Measurements from ENCODE around the gene SS18L1. TPM values are rescaled to one million over a fixed set of nuclear protein-coding genes. Genes with fewer than 3 reads are reported as not detected.
A peak's percentile ranks its signal among the peaks of the same experiment; 100 is the strongest.

SS18L1 gene
- total RNA-seq, 1 experiment from 2014 or later = 28.1 TPM

DNA sequence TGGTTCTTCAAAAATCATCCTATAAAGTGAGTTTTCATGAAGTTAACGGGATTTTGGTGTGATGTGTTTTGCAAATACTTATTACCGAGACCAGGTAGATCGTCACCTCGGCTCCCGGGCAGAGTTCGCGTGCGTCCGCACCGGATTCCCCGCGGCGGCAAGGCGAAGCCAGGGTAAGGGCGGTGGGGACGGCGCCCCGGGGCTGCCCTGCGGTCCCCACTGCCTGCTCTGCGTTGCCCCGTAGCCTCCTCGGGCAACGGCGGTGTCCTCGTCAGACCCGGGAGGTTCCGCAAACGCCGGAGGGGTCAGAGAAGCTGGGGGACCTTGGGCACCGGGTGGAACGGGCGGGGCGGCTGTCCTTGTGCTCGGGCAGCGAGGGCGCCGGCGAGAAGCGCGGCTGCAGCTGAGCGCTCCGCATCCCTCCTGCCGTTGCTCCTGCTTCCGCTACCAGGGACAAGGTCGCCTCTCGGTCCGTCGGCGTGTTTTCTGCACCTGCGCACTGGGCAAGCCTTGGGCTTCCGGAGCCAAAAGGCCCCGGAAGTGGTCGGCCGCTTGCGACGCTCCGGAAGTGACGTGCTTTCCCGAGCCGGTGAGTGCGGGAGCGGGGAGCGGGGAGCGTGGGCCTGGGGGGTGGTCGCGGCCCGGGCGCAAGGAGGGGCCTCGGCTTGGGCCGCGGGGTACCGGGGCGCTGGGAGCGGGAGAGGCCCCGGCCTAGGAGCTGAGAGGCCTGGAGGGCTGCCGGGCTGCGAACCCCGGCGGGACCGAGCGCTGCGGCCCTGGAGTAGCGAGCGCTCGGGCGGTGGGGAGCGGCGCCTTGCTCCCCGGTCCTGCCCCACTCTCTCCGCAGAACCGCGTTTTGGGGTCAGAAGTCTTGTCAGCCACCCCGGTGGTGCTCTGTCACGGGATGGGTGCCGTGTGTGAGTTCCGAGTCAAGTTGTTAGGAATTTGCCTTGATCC, 39.2 kb downstream of the SS18L1 start, which contains the start of gene MTG2 (continued):
- TF ChIP-seq RAD21 (IDR thresholded peaks at IDR 0.05; ENCODE audit: low read depth) = peak; percentile 20; the same call in 1 of the 2 replicates

DNA sequence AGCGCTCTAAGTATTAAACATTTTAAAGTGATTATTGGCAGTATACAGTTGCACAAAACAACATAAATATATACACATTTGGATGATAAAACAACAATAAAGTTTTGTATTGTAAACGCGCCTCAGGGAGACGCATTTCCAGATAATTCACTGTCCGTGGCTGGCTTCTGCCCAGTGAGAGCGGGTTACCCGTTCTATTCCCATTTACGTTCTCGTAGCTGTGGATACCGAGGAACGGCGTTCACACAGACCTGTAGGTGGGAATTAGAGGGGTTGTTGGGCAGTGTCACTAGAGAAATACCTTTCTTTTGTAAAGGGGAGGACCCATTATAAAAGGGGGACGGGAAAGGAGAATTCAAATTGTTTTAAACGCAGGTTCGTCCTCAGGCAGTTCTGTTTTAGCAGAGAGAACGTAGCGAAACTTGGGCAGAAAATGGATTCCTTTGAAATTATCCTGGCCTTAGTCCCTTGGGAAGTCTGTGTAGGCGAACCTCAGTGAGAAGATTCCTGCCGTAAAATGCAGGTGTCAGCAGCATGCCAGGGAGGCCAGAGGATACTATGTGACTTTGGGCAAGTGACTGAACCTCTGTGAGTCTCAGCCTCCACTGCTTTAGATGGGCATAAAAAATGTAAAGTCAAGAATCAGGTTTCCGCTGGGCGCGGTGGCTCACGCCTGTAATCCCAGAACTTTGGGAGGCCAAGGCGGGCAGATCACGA, 40.0 kb downstream of the SS18L1 start:
- Histone ChIP-seq H3K36me3 (ENCODE audit: control insufficient read depth in 1 of 2, insufficient read depth in 2 of 2, low read length in 2 of 2) (peaks cover 0 to 2% of the 10 kb centered on the region in 2 experiments; a peak in 2 of 4 replicates), H3K4me2 (ENCODE audit: low read length) (peak overlapping the region; percentile 78), H3K4me3 (replicated peaks in 1 of 2; ENCODE audit: low read depth in 1 of 2, low read length in 2 of 2) (peak overlapping the region; percentile 68 to 84), H2AFZ (ENCODE audit: low read depth, low read length, poor library complexity, severe bottlenecking) (no peak overlapping the region), H3K9ac (ENCODE audit: low read length) (peak overlapping the region; percentile 99), H3K4me1 (ENCODE audit: control insufficient read depth in 1 of 2, insufficient read depth in 2 of 2, low read length in 2 of 2) (peaks cover 6 to 17% of the 10 kb centered on the region in 2 experiments; a peak in 3 of 4 replicates), H4K20me1 (ENCODE audit: insufficient read depth) (no peaks in the 10 kb centered on the region), H3K27ac (ENCODE audit: low read depth, low read length) (peak overlapping the region; percentile 92), H3K79me2 (ENCODE audit: insufficient read depth, low read length) (peaks cover 67% of the 10 kb centered on the region), H3K9me3 (ENCODE audit: control insufficient read depth in 1 of 2, insufficient read depth in 1 of 2, low read depth in 1 of 2, low read length in 2 of 2) (no peaks in the 10 kb centered on the region), H3K27me3 (ENCODE audit: insufficient read depth, low read length) (no peaks in the 10 kb centered on the region), H3K9me2 (ENCODE audit: insufficient read depth) (no peaks in the 10 kb centered on the region)
- POLR2A ChIA-PET = no interaction called here
- DNase-seq (ENCODE audit: low read depth, low spot score) = no peak
- ATAC-seq = no peak
- CTCF ChIA-PET = no interaction called here
- RAD21 ChIA-PET (ENCODE audit: low non-redundant PET in 1 of 2, low total read pairs in 2 of 2, uncharacterized antibody in 2 of 2, unreplicated experiment in 2 of 2) = no interaction called here
- intact Hi-C loops (cut with micrococcal nuclease) = loop anchor here (2.0 kb wide), 1 partner anchor 23 kb away; no protein-coding TSS in a partner anchor
- TSS peak; percentile 62 for BruUV-seq (replicated peaks)
- TF ChIP-seq, protein P1, sequence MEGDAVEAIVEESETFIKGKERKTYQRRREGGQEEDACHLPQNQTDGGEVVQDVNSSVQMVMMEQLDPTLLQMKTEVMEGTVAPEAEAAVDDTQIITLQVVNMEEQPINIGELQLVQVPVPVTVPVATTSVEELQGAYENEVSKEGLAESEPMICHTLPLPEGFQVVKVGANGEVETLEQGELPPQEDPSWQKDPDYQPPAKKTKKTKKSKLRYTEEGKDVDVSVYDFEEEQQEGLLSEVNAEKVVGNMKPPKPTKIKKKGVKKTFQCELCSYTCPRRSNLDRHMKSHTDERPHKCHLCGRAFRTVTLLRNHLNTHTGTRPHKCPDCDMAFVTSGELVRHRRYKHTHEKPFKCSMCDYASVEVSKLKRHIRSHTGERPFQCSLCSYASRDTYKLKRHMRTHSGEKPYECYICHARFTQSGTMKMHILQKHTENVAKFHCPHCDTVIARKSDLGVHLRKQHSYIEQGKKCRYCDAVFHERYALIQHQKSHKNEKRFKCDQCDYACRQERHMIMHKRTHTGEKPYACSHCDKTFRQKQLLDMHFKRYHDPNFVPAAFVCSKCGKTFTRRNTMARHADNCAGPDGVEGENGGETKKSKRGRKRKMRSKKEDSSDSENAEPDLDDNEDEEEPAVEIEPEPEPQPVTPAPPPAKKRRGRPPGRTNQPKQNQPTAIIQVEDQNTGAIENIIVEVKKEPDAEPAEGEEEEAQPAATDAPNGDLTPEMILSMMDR (IDR thresholded peaks at IDR 0.05 in 2 of 3, conservative IDR thresholded peaks at IDR 0.05 in 1 of 3; ENCODE audit: borderline replicate concordance in 1 of 3, insufficient read depth in 1 of 3, low read depth in 2 of 3, low read length in 2 of 3) = no peak
- TF ChIP-seq FOSL1 (IDR thresholded peaks at IDR 0.05; ENCODE audit: low read depth) = no peak
- no peak for TF ChIP-seq SRF (IDR thresholded peaks at IDR 0.05; ENCODE audit: low read depth)
- no peak for TF ChIP-seq POLR2A (IDR thresholded peaks at IDR 0.05; ENCODE audit: borderline replicate concordance, extremely low read depth, insufficient read depth, insufficient read length)
- TF ChIP-seq EZH2phosphoT487 (IDR thresholded peaks at IDR 0.05; ENCODE audit: borderline replicate concordance) = no peak
- no peak for TF ChIP-seq YY1 (IDR thresholded peaks at IDR 0.05; ENCODE audit: extremely low read depth, insufficient replicate concordance, low read depth, low read length)
- no peak for TF ChIP-seq RAD21 (IDR thresholded peaks at IDR 0.05; ENCODE audit: low read depth)
- TF ChIP-seq ZNF274 (IDR thresholded peaks at IDR 0.05; ENCODE audit: low read depth, low read length) = no peak
- TF ChIP-seq JUND (IDR thresholded peaks at IDR 0.05) = no peak
- TF ChIP-seq, protein P2, sequence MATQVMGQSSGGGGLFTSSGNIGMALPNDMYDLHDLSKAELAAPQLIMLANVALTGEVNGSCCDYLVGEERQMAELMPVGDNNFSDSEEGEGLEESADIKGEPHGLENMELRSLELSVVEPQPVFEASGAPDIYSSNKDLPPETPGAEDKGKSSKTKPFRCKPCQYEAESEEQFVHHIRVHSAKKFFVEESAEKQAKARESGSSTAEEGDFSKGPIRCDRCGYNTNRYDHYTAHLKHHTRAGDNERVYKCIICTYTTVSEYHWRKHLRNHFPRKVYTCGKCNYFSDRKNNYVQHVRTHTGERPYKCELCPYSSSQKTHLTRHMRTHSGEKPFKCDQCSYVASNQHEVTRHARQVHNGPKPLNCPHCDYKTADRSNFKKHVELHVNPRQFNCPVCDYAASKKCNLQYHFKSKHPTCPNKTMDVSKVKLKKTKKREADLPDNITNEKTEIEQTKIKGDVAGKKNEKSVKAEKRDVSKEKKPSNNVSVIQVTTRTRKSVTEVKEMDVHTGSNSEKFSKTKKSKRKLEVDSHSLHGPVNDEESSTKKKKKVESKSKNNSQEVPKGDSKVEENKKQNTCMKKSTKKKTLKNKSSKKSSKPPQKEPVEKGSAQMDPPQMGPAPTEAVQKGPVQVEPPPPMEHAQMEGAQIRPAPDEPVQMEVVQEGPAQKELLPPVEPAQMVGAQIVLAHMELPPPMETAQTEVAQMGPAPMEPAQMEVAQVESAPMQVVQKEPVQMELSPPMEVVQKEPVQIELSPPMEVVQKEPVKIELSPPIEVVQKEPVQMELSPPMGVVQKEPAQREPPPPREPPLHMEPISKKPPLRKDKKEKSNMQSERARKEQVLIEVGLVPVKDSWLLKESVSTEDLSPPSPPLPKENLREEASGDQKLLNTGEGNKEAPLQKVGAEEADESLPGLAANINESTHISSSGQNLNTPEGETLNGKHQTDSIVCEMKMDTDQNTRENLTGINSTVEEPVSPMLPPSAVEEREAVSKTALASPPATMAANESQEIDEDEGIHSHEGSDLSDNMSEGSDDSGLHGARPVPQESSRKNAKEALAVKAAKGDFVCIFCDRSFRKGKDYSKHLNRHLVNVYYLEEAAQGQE (IDR thresholded peaks at IDR 0.05; ENCODE audit: low read depth) = no peak
- TF ChIP-seq CBX3 (IDR thresholded peaks at IDR 0.05; ENCODE audit: low read depth) = no peak
- TF ChIP-seq ELF1 (IDR thresholded peaks at IDR 0.05; ENCODE audit: borderline replicate concordance, low read depth) = no peak
- TF ChIP-seq, protein P3, sequence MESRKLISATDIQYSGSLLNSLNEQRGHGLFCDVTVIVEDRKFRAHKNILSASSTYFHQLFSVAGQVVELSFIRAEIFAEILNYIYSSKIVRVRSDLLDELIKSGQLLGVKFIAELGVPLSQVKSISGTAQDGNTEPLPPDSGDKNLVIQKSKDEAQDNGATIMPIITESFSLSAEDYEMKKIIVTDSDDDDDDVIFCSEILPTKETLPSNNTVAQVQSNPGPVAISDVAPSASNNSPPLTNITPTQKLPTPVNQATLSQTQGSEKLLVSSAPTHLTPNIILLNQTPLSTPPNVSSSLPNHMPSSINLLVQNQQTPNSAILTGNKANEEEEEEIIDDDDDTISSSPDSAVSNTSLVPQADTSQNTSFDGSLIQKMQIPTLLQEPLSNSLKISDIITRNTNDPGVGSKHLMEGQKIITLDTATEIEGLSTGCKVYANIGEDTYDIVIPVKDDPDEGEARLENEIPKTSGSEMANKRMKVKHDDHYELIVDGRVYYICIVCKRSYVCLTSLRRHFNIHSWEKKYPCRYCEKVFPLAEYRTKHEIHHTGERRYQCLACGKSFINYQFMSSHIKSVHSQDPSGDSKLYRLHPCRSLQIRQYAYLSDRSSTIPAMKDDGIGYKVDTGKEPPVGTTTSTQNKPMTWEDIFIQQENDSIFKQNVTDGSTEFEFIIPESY (IDR thresholded peaks at IDR 0.05; ENCODE audit: extremely low read depth, insufficient replicate concordance, low read length) = no peak
- no peak for TF ChIP-seq TCF7L2 (IDR thresholded peaks at IDR 0.05; ENCODE audit: borderline replicate concordance, extremely low read depth, insufficient read depth, insufficient read length)

All from HCT116 (cell line).